WTC11 (cell line): ENCODE results near the gene ZNF835. TPM values are rescaled to one million over a fixed set of nuclear protein-coding genes. Genes with fewer than 3 reads are reported as not detected.

Experiments
- ATAC-seq: fragments of 200-7000 bp; cut with Tn5 transposase; 2 replicates; pipeline ENCODE4 v1.10.0; 2021; ENCODE audit warnings: mild to moderate bottlenecking, moderate library complexity
- CTCF ChIA-PET: fragments of 300-600 bp; sonication (Branson Sonifier 250); formaldehyde crosslinking; loops from one replicate; lab custom pipeline; 2021; ENCODE audit warnings: antibody characterized with exemption; lab: Charles Lee
- POLR2A ChIA-PET: fragments of 350-600 bp; sonication (Branson Sonifier 250); formaldehyde crosslinking; loops from one replicate; lab custom pipeline; 2021; ENCODE audit warnings: antibody characterized with exemption; lab: Charles Lee
- DNase-seq: peaks from one replicate; pipeline ENCODE4 v3.0.0; 2021; ENCODE audit warnings: low spot score
- H3K27ac Mint-ChIP-seq: 2 replicates; pipeline ENCODE4 v1.8.0; 2021; ENCODE audit warnings: mixed read lengths
- H3K27me3 Mint-ChIP-seq: 2 replicates; pipeline ENCODE4 v1.8.0; 2021; ENCODE audit warnings: low read depth, mild to moderate bottlenecking, moderate library complexity, mixed read lengths
- H3K36me3 Mint-ChIP-seq: 2 replicates; pipeline ENCODE4 v1.8.0; 2021; ENCODE audit warnings: mixed read lengths
- H3K4me1 Mint-ChIP-seq: 2 replicates; pipeline ENCODE4 v1.8.0; 2022; ENCODE audit warnings: mixed read lengths
- H3K4me3 Mint-ChIP-seq: 2 replicates; pipeline ENCODE4 v1.8.0; 2021; ENCODE audit warnings: mild to moderate bottlenecking, moderate library complexity, mixed read lengths
- H3K9me3 Mint-ChIP-seq: 2 replicates; pipeline ENCODE4 v1.8.0; 2021; ENCODE audit warnings: mixed read lengths
- ATF6 ChIP-seq: sonication (generic); formaldehyde crosslinking; IDR thresholded peaks from 2 replicates; pipeline ENCODE4 v1.8.1; 2023; ENCODE audit warnings: mild to moderate bottlenecking, missing genetic modification reagents
- CBFB ChIP-seq: sonication (generic); formaldehyde crosslinking; IDR thresholded peaks from 2 replicates; pipeline ENCODE4 v1.8.1; 2022; ENCODE audit warnings: mild to moderate bottlenecking, low read depth, missing genetic modification reagents
- ELF4 ChIP-seq: sonication (generic); formaldehyde crosslinking; IDR thresholded peaks from 2 replicates; pipeline ENCODE4 v1.8.1; 2022; ENCODE audit warnings: low read depth, mild to moderate bottlenecking, moderate library complexity, missing genetic modification reagents
- ETV6 ChIP-seq: sonication (generic); formaldehyde crosslinking; IDR thresholded peaks from 2 replicates; pipeline ENCODE4 v1.8.1; 2022; ENCODE audit warnings: mild to moderate bottlenecking, missing genetic modification reagents
- FOXK1 ChIP-seq: sonication (generic); formaldehyde crosslinking; IDR thresholded peaks from 2 replicates; pipeline ENCODE4 v1.8.0; 2022; ENCODE audit warnings: mild to moderate bottlenecking, moderate library complexity, missing genetic modification reagents
- FOXP4 ChIP-seq: sonication (generic); formaldehyde crosslinking; IDR thresholded peaks from 2 replicates; pipeline ENCODE4 v1.8.0; 2022; ENCODE audit warnings: mild to moderate bottlenecking, missing genetic modification reagents
- GABPB1 ChIP-seq: sonication (generic); formaldehyde crosslinking; IDR thresholded peaks from 2 replicates; pipeline ENCODE4 v1.8.1; 2023; ENCODE audit warnings: mild to moderate bottlenecking, missing genetic modification reagents
- JAZF1 ChIP-seq: fragments of 250-450 bp; sonication (Bioruptor Pico); IDR thresholded peaks from 2 replicates; pipeline ENCODE4 v1.9.0; 2021; ENCODE audit warnings: moderate library complexity, mild to moderate bottlenecking, inconsistent platforms
- MXD4 ChIP-seq: fragments of 250-450 bp; sonication (Bioruptor Pico); IDR thresholded peaks from 2 replicates; pipeline ENCODE4 v1.8.0; 2021; ENCODE audit warnings: mild to moderate bottlenecking, moderate library complexity, borderline replicate concordance
- MYBL2 ChIP-seq: sonication (generic); formaldehyde crosslinking; IDR thresholded peaks from 2 replicates; pipeline ENCODE4 v1.8.1; 2023; ENCODE audit warnings: mild to moderate bottlenecking, moderate library complexity, missing genetic modification reagents
- OVOL2 ChIP-seq: fragments of 250-450 bp; sonication (Bioruptor Pico); IDR thresholded peaks from 2 replicates; pipeline ENCODE4 v1.9.0; 2021; ENCODE audit warnings: mild to moderate bottlenecking, borderline replicate concordance
- PREB ChIP-seq: sonication (generic); formaldehyde crosslinking; IDR thresholded peaks from 2 replicates; pipeline ENCODE4 v1.8.1; 2022; ENCODE audit warnings: mild to moderate bottlenecking, missing genetic modification reagents, moderate library complexity, borderline replicate concordance
- SOX15 ChIP-seq: fragments of 250-450 bp; sonication (Bioruptor Pico); IDR thresholded peaks from 2 replicates; pipeline ENCODE4 v1.9.0; 2021; ENCODE audit warnings: mild to moderate bottlenecking
- TEAD4 ChIP-seq: sonication (generic); formaldehyde crosslinking; IDR thresholded peaks from 2 replicates; pipeline ENCODE4 v1.8.0; 2022; ENCODE audit warnings: mild to moderate bottlenecking, missing genetic modification reagents
- USF1 ChIP-seq: sonication (generic); formaldehyde crosslinking; IDR thresholded peaks from 2 replicates; pipeline ENCODE4 v1.8.0; 2022; ENCODE audit warnings: mild to moderate bottlenecking, missing genetic modification reagents
- USF2 ChIP-seq: sonication (generic); formaldehyde crosslinking; IDR thresholded peaks from 2 replicates; pipeline ENCODE4 v1.8.1; 2023; ENCODE audit warnings: mild to moderate bottlenecking, missing genetic modification reagents, moderate library complexity
- ZMAT4 ChIP-seq: fragments of 250-450 bp; sonication (Bioruptor Pico); IDR thresholded peaks from 2 replicates; pipeline ENCODE4 v1.9.0; 2021; ENCODE audit warnings: mild to moderate bottlenecking
- ZNF416 ChIP-seq: fragments of 250-450 bp; sonication (Bioruptor Pico); IDR thresholded peaks from 2 replicates; pipeline ENCODE4 v1.9.0; 2021; ENCODE audit warnings: mild to moderate bottlenecking, inconsistent platforms
- ZNF425 ChIP-seq: fragments of 250-450 bp; sonication (Bioruptor Pico); conservative IDR thresholded peaks from 2 replicates; pipeline ENCODE4 v1.9.0; 2021; ENCODE audit warnings: mild to moderate bottlenecking
- total RNA-seq: library from RNA; stranded (reverse); gene quantifications from 3 replicates; pipeline ENCODE4 v1.2.3, GENCODE V29; 2021

Gene ZNF835
- total RNA-seq, 1 experiment from 2014 or later, result 0.17 TPM

GRCh38 chr19:56633021-56633420, 38.5 kb downstream of the ZNF835 start:
- H3K36me3 Mint-ChIP-seq, result peaks cover 67% of the 10 kb centered on the region
- no peak for TF ChIP-seq PREB
- no peak for TF ChIP-seq ZNF425 (CRISPR knock-in tag)
- TF ChIP-seq MXD4 (CRISPR knock-in tag), result no peak
- TF ChIP-seq JAZF1 (CRISPR knock-in tag), result no peak
- TF ChIP-seq ATF6 (CRISPR knock-in tag), result no peak
- no peak for TF ChIP-seq USF1 (CRISPR knock-in tag)
- TF ChIP-seq ELF4 (CRISPR knock-in tag), result no peak
- no peak for TF ChIP-seq MYBL2 (CRISPR knock-in tag)
- no peak for TF ChIP-seq CBFB (CRISPR knock-in tag)
- TF ChIP-seq GABPB1 (CRISPR knock-in tag), result no peak
- TF ChIP-seq SOX15 (CRISPR knock-in tag), result no peak
- TF ChIP-seq OVOL2, result no peak
- TF ChIP-seq FOXK1 (CRISPR knock-in tag), result no peak
- TF ChIP-seq ZNF416 (CRISPR knock-in tag), result no peak
- no peak for TF ChIP-seq FOXP4 (CRISPR knock-in tag)
- TF ChIP-seq ETV6 (CRISPR knock-in tag), result no peak
- TF ChIP-seq USF2 (CRISPR knock-in tag), result no peak
- TF ChIP-seq ZMAT4 (CRISPR knock-in tag), result no peak
- no peak for TF ChIP-seq TEAD4 (CRISPR knock-in tag)
- TF ChIP-seq, all 79 proteins: peak for 0
- ATAC-seq (no peak), DNase-seq (no peak)
- H3K9me3 Mint-ChIP-seq, result peaks cover 76% of the 10 kb centered on the region
- H3K4me3 Mint-ChIP-seq, result no peak overlapping the region
- H3K4me1 Mint-ChIP-seq, result no peaks in the 10 kb centered on the region
- ChIA-PET POLR2A (no interaction called here), CTCF (no interaction called here)
- H3K27me3 Mint-ChIP-seq, result peaks cover 10% of the 10 kb centered on the region
- H3K27ac Mint-ChIP-seq, result no peak overlapping the region
